ENCODE measurements around the gene SLC22A1.
"Not testable (repeated sequence)": the region's sequence is repeated elsewhere in the genome, so short reads cannot be mapped to it uniquely, and the experiment has no call there.

The SLC22A1 gene

GRCh38 chr6:160093061-160093460 is 28.6 kb upstream of the SLC22A1 start:
- FAIRE-seq (no peak), DNase-seq (ENCODE audit: insufficient read length, low spot score) (no peak)

GRCh38 chr6:160093946-160094345 is 27.7 kb upstream of the SLC22A1 start:
- FAIRE-seq: no peak
- no peak for DNase-seq (ENCODE audit: insufficient read length, low spot score)

DNA sequence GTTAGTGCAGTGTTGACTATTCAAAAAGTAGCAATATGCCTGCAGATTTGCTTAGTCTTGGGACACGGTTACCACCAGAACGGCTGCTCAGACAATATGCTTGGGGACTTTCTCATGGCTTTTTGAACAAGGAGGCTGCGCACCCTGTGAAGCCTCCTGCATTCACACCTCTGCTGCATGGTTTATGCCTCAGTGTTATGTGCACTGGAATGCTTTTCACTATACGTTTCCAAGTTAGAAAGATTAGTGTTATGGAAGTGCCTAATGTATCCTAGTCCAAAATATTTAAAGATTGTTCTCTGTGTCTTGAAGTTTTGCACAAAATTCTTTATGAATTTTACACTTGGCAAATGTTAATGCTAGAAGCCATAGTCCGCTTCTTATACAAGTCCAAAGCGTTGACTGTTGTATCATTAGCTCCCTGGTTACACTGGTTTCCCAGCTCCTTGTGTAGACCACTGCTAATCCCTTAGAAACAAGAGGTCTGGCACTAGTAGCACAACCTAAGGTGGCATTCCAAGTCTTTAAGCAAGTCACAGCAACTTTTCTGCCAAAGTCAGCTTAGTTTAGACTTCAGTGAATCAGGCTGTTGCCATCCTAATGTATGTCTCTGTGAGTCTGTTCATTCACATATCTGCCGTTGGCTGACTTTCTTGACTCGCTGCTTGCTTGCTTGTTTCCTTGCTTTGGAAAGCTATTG is 26.3 kb upstream of the SLC22A1 start:
- DNase-seq (ENCODE audit: insufficient read length, low spot score) (no peak), FAIRE-seq (no peak)

DNA sequence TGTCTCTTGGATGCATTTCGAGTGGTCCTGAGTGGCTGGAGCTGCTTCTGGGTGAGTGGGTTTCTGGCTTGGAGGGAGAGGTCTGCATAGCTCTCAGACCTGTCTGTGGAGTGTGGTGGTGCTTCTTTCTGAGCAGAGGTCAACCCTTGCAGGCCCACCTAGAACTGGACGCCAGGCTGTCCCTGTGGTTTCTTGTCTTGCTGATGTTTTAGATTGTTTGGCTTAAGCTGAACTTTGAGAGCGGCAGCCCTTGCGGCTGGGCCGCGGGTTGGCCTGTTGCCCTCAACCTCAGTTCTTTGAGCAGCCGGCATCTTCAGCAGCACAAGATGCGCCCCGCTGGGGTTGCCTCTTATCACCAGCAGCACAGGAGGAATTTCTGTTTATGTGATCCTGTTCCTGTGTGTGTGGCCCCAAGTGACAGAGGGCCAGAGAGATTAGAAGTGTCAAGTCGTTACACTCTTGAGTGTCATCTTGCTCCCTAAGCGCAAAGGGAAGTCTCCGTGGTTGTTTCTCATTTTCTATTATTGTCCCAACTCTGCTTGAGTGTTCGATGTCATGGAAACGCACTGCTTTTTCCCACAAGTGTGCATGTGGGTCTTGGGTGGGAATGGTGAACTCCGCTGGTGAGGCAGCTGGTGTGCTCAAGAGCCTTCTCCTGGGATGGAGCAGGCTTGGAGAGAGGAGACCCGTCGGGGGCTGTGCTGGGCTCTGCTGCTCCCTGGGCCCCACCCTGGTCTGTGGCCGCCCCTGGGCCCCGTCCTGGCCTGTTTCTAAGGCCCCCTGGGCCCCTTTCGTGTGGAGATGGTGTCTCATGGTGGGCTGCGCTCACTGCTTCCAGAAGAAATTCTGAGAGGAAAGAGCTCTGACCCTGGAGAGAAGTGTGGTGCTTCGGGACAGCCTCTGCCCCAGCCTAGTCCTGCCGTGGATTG is 20.1 kb upstream of the SLC22A1 start:
- DNase-seq (ENCODE audit: insufficient read length, low spot score) (no peak), FAIRE-seq (no peak)

DNA sequence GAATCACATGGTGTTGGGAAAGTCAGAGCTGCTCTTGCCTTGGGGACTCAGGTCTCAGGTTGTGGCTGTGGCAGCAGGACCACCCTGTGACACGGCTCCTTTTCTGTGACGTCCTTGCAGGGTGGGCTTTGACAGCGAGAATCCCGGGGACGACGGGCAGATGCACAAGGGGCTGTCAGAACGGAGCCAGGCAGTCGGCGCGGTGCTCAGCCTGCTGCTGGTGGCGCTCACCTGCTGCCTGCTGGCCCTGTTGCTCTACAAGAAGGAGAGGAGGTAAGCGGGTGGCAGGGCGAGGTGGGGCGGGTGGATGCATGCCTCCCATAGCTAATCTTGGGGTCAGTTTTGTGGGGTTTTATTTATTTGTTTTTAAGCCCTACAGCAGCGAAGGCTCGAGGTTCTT is 19.2 kb upstream of the SLC22A1 start:
- no peak for FAIRE-seq
- DNase-seq (ENCODE audit: insufficient read length, low spot score): no peak

- peak; percentile 20 for DNase-seq (ENCODE audit: insufficient read length, low spot score)
- no peak for FAIRE-seq
Measured at GRCh38 chr6:160102956-160103824, 18.4 kb upstream of the SLC22A1 start.

DNA sequence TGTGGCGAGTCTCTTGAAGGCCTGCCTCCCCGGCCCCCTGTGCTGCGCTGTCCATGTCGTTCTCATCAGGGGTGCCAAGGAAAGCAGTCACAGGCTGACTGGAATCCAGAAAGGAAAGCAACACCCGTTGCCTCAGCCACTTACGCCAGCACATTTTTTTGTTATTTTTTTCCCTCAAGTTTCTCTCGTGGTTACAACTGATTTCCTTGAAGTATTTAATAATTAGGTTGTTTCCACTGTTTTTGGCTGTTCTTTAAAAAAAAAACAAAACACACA is 17.9 kb upstream of the SLC22A1 start:
- FAIRE-seq (no peak), DNase-seq (ENCODE audit: insufficient read length, low spot score) (no peak)

DNA sequence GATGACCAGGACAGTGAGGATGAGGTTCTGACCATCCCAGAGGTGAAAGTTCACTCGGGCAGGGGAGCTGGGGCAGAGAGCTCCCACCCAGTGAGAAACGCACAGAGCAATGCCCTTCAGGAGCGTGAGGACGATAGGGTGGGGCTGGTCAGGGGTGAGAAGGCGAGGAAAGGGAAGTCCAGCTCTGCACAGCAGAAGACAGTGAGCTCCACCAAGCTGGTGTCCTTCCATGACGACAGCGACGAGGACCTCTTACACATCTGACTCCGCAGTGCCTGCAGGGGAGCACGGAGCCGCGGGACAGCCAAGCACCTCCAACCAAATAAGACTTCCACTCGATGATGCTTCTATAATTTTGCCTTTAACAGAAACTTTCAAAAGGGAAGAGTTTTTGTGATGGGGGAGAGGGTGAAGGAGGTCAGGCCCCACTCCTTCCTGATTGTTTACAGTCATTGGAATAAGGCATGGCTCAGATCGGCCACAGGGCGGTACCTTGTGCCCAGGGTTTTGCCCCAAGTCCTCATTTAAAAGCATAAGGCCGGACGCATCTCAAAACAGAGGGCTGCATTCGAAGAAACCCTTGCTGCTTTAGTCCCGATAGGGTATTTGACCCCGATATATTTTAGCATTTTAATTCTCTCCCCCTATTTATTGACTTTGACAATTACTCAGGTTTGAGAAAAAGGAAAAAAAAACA is 16.6 kb upstream of the SLC22A1 start:
- peak; percentile 9 for FAIRE-seq
- DNase-seq (ENCODE audit: insufficient read length, low spot score): no peak

DNA sequence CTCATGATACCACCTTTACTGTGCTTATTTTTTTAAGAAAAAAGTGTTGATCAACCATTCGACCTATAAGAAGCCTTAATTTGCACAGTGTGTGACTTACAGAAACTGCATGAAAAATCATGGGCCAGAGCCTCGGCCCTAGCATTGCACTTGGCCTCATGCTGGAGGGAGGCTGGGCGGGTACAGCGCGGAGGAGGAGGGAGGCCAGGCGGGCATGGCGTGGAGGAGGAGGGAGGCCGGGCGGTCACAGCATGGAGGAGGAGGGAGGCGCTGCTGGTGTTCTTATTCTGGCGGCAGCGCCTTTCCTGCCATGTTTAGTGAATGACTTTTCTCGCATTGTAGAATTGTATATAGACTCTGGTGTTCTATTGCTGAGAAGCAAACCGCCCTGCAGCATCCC is 15.6 kb upstream of the SLC22A1 start:
- FAIRE-seq (no peak), DNase-seq (ENCODE audit: insufficient read length, low spot score) (no peak)

- DNase-seq (ENCODE audit: insufficient read length, low spot score): no peak
- no peak for FAIRE-seq
Measured at GRCh38 chr6:160106701-160107100, 14.9 kb upstream of the SLC22A1 start.

DNA sequence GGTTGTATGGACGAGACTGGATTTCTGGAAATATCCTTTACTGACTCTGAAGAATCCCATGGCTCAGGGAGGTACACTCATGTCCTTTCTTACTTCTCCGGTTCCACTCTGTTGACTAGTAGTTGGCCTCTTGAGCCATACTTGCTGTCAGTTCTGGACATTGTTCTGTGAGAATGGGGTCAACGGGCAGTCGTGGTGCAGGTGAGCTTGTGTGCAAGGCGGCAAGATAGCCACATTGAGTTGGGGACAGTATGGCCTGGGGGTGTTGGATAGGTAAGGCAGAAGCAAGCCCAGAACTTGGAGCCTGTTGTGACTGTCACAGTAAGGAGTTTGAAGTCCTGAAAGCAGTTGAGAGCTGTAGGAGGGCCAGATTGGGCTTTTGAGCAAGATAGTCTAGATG is 13.5 kb upstream of the SLC22A1 start:
- FAIRE-seq (no peak), DNase-seq (ENCODE audit: insufficient read length, low spot score) (no peak)

- DNase-seq (ENCODE audit: insufficient read length, low spot score): no peak
- no peak for FAIRE-seq
Measured at GRCh38 chr6:160110586-160111123, 11.0 kb upstream of the SLC22A1 start.

DNA sequence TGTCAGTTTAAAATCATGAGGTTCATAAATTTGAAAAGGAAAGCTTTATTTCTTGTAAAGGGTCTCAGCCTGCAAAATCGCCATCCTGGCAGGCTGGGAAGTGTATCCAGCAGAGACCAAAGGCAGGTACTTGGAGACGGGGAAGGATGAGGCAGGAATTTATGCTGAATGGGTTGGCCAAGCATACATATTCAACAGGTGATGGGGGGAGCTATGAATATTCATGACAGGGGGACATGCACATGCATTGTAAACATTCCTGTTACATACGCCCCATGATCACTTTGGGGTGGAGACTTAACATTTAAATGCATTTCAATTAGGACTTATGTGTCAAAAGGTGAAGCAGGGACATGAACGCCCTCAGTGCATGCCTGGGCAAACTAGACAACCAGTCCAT is 9.8 kb upstream of the SLC22A1 start:
- DNase-seq (ENCODE audit: insufficient read length, low spot score): no peak
- no peak for FAIRE-seq

DNA sequence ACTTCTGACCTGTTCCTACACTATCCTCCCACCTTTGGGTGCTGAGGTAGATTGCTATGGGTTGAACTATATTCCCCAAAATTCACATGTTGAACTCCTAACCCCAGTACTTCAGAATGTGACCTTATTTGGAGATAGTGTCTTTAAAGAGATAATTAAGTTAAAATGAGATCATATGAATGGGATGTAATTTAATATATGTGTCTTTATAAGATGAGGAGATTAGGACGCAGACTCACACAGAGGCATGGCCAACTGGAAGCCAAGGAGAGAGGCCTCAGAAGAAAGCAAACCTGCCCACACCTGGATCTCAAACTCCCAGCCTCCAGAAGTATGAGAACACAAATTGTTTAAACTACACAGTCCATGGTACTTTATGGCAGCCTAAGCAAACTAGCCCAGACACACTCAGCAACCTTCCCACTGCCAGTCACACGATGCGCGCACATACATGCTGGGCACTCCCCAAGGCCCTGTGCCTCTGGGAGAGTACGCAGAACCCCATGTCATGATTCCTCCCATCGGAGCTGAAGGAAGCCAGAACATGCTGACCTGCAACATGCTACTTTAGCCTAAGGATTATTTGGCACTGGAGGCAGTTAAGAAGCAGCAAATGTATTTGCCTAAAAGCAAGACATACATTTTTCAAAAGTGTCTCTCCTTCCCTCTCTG is 8.9 kb upstream of the SLC22A1 start:
- DNase-seq (ENCODE audit: insufficient read length, low spot score) (no peak), FAIRE-seq (no peak)

GRCh38 chr6:160114536-160114935 is 7.1 kb upstream of the SLC22A1 start:
- not testable (repeated sequence) for FAIRE-seq; DNase-seq (ENCODE audit: insufficient read length, low spot score)

GRCh38 chr6:160115421-160115820 is 6.2 kb upstream of the SLC22A1 start:
- FAIRE-seq: no peak
- no peak for DNase-seq (ENCODE audit: insufficient read length, low spot score)

GRCh38 chr6:160116411-160116810 is 5.2 kb upstream of the SLC22A1 start:
- no peak for FAIRE-seq
- DNase-seq (ENCODE audit: insufficient read length, low spot score): no peak

DNA sequence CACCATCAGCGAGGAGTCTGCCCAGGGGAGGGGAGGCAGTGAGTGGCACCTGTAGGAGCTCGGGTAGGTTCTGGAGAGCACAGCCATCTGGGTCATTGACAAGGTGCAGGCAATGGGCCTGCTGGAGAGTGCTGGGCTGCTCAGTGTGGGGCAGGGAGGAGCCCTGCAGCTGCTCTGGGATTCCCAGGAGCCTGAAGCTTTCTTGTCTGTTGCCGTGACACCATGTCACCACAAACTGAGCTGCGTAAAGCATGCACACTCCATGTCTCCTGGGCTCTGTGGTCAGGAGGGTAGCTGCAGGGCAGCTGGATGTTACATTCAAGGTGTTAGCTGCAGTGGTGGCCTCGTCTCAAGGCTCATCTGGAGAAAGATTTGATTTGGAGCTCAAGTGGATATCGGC is 4.5 kb upstream of the SLC22A1 start:
- DNase-seq (ENCODE audit: insufficient read length, low spot score): no peak
- FAIRE-seq: no peak

GRCh38 chr6:160118620-160119229 is 2.9 kb upstream of the SLC22A1 start:
- no peak for DNase-seq (ENCODE audit: insufficient read length, low spot score)
- no peak for FAIRE-seq

Measured in HTR-8/SVneo (cell line).